ENCODE measurements around the gene CHD9. TPM values are rescaled to one million over a fixed set of nuclear protein-coding genes. Genes with fewer than 3 reads are reported as not detected.

Gene CHD9
- total and polyA plus RNA-seq, 4 donors: 6.2 to 46.6 (median 32.5) TPM

GRCh38 chr16:53053967-53054669, 673 bp upstream of the CHD9 start:
- DNase-seq (ENCODE audit: low spot score): no peak
- peaks cover 10 to 60% (median 39%) of the 10 kb centered on the region in 4 donors for H3K4me1 ChIP-seq (ENCODE audit: control insufficient read depth in 4 of 4, insufficient read depth in 4 of 4, low read length in 3 of 4)
- TF ChIP-seq JUND (IDR thresholded peaks at IDR 0.05) (no peak), FOXA2 (IDR thresholded peaks at IDR 0.05) (no peak), MAX (IDR thresholded peaks at IDR 0.05) (peak; percentile 76), CTCF (IDR thresholded peaks at IDR 0.05; ENCODE audit: low read depth, low read length, missing input control) (no peak)
- H3K36me3 ChIP-seq (ENCODE audit: control insufficient read depth in 4 of 4, insufficient read depth in 3 of 4, low read depth in 1 of 4, low read length in 3 of 4): no peaks in the 10 kb centered on the region
- H3K4me3 ChIP-seq (ENCODE audit: low read depth in 1 of 3, low read length in 3 of 3): peak overlapping the region; percentile 46 to 90 (median 48)
- H3K27ac ChIP-seq (ENCODE audit: low read depth in 1 of 2, low read length in 2 of 2): peak overlapping the region; percentile 93 to 95
- WGBS: 49% methylated on average over 13 of the region's 13 CpGs
- peak overlapping the region; percentile 54 to 98 for H3K9ac ChIP-seq (ENCODE audit: low read depth in 1 of 2, low read length in 2 of 2)
- H3K9me3 ChIP-seq (ENCODE audit: control insufficient read depth in 4 of 4, low read length in 3 of 4): no peaks in the 10 kb centered on the region
- no peaks in the 10 kb centered on the region for H3K27me3 ChIP-seq (ENCODE audit: control insufficient read depth in 4 of 4, insufficient read depth in 4 of 4, low read length in 3 of 4)

GRCh38 chr16:53055541-53056391, 975 bp downstream of the CHD9 start:
- peak overlapping the region; percentile 40 to 71 for H3K9ac ChIP-seq (ENCODE audit: low read depth in 1 of 2, low read length in 2 of 2)
- peaks cover 10 to 55% (median 38%) of the 10 kb centered on the region in 4 donors for H3K4me1 ChIP-seq (ENCODE audit: control insufficient read depth in 4 of 4, insufficient read depth in 4 of 4, low read length in 3 of 4)
- 35% methylated on average over 10 of the region's 10 CpGs for WGBS
- H3K27ac ChIP-seq (ENCODE audit: low read depth in 1 of 2, low read length in 2 of 2): peak overlapping the region; percentile 93 to 95
- H3K36me3 ChIP-seq (ENCODE audit: control insufficient read depth in 4 of 4, insufficient read depth in 3 of 4, low read depth in 1 of 4, low read length in 3 of 4): no peaks in the 10 kb centered on the region
- H3K9me3 ChIP-seq (ENCODE audit: control insufficient read depth in 4 of 4, low read length in 3 of 4): no peaks in the 10 kb centered on the region
- H3K27me3 ChIP-seq (ENCODE audit: control insufficient read depth in 4 of 4, insufficient read depth in 4 of 4, low read length in 3 of 4): no peaks in the 10 kb centered on the region
- TF ChIP-seq RAD21 (IDR thresholded peaks at IDR 0.05) (peak in 1 of 2 donors; percentile 18), EGR1 (IDR thresholded peaks at IDR 0.05; ENCODE audit: low read depth in 2 of 2) (no peak), GABPA (IDR thresholded peaks at IDR 0.05 in 1 of 2, conservative IDR thresholded peaks at IDR 0.05 in 1 of 2) (no peak), NR2F2 (IDR thresholded peaks at IDR 0.05) (peak; percentile 23)
- DNase-seq (ENCODE audit: low spot score): no peak
- peak overlapping the region; percentile 82 to 91 (median 90) for H3K4me3 ChIP-seq (ENCODE audit: low read depth in 1 of 3, low read length in 3 of 3)

GRCh38 chr16:53056392-53056881, 1.6 kb downstream of the CHD9 start:
- Histone ChIP-seq H3K9ac (ENCODE audit: low read depth in 1 of 2, low read length in 2 of 2) (peak overlapping the region in 1 of 2 donors; percentile 71), H3K36me3 (ENCODE audit: control insufficient read depth in 4 of 4, insufficient read depth in 3 of 4, low read depth in 1 of 4, low read length in 3 of 4) (no peaks in the 10 kb centered on the region), H3K4me3 (ENCODE audit: low read depth in 1 of 3, low read length in 3 of 3) (peak overlapping the region in 1 of 3 donors; percentile 90), H3K27ac (ENCODE audit: low read depth in 1 of 2, low read length in 2 of 2) (peak overlapping the region; percentile 93 to 95), H3K4me1 (ENCODE audit: control insufficient read depth in 4 of 4, insufficient read depth in 4 of 4, low read length in 3 of 4) (peaks cover 10 to 58% (median 41%) of the 10 kb centered on the region in 4 donors), H3K9me3 (ENCODE audit: control insufficient read depth in 4 of 4, low read length in 3 of 4) (no peaks in the 10 kb centered on the region), H3K27me3 (ENCODE audit: control insufficient read depth in 4 of 4, insufficient read depth in 4 of 4, low read length in 3 of 4) (no peaks in the 10 kb centered on the region)
- DNase-seq (ENCODE audit: low spot score): no peak
- no peak for TF ChIP-seq RAD21 (IDR thresholded peaks at IDR 0.05)
- TF ChIP-seq ATF3 (IDR thresholded peaks at IDR 0.05): no peak
- TF ChIP-seq JUND (IDR thresholded peaks at IDR 0.05): no peak
- no peak for TF ChIP-seq GABPA (IDR thresholded peaks at IDR 0.05 in 1 of 2, conservative IDR thresholded peaks at IDR 0.05 in 1 of 2)
- TF ChIP-seq FOXA2 (IDR thresholded peaks at IDR 0.05): no peak
- no peak for TF ChIP-seq TAF1 (conservative IDR thresholded peaks at IDR 0.05)
- TF ChIP-seq ZBTB33 (IDR thresholded peaks at IDR 0.05): no peak
- no peak for TF ChIP-seq YY1 (IDR thresholded peaks at IDR 0.05)
- no peak for TF ChIP-seq HNF4G (IDR thresholded peaks at IDR 0.05)
- TF ChIP-seq FOXA1 (IDR thresholded peaks at IDR 0.05): no peak
- TF ChIP-seq NR2F2 (IDR thresholded peaks at IDR 0.05): no peak
- peak in 1 of 2 donors; percentile 23 for TF ChIP-seq RXRA (IDR thresholded peaks at IDR 0.05)
- TF ChIP-seq HNF4A (conservative IDR thresholded peaks at IDR 0.05): peak in 1 of 2 donors; percentile 22
- 76% methylated on average over 8 of the region's 8 CpGs for WGBS

Data from liver (tissue), 9 donors.